ENCODE data around the gene AP3B1.

DNA sequence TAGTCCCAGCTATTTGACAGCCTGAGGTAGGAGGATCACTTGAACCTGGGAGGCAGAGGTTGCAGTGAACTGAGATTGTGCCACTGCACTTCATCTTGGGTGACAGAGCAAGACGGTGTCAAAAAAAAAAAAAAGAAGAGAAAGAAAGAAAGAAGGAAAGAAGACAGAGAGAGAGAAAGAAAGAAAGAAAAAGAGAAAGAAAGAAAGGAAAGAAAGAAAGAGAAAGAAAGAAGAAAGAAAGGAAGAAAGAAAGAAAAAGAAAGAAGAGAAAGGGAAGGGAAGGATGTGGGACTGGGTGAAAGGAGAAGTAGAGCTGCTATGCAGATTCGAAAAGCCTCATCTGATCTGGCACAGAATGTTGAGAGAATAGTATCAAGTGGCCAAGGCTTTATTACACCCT, 42.2 kb upstream of the AP3B1 start:
- TF ChIP-seq, protein P1, sequence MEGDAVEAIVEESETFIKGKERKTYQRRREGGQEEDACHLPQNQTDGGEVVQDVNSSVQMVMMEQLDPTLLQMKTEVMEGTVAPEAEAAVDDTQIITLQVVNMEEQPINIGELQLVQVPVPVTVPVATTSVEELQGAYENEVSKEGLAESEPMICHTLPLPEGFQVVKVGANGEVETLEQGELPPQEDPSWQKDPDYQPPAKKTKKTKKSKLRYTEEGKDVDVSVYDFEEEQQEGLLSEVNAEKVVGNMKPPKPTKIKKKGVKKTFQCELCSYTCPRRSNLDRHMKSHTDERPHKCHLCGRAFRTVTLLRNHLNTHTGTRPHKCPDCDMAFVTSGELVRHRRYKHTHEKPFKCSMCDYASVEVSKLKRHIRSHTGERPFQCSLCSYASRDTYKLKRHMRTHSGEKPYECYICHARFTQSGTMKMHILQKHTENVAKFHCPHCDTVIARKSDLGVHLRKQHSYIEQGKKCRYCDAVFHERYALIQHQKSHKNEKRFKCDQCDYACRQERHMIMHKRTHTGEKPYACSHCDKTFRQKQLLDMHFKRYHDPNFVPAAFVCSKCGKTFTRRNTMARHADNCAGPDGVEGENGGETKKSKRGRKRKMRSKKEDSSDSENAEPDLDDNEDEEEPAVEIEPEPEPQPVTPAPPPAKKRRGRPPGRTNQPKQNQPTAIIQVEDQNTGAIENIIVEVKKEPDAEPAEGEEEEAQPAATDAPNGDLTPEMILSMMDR (conservative IDR thresholded peaks at IDR 0.05; ENCODE audit: low read length) = no peak
- no peak for TF ChIP-seq EZH2phosphoT487 (IDR thresholded peaks at IDR 0.05; ENCODE audit: borderline replicate concordance, low read depth, low read length)

Measured in OCI-LY7 (cell line).